NCI-H1436 (cell line): ENCODE results near the gene TMEM255B.
"Not testable (repeated sequence)": the region's sequence is repeated elsewhere in the genome, so short reads cannot be mapped to it uniquely, and the experiment has no call there.

Source experiments
- DNase-seq: peaks from one replicate; lab custom pipeline; 2025; lab: John Stamatoyannopoulos, UW

The TMEM255B gene

DNA sequence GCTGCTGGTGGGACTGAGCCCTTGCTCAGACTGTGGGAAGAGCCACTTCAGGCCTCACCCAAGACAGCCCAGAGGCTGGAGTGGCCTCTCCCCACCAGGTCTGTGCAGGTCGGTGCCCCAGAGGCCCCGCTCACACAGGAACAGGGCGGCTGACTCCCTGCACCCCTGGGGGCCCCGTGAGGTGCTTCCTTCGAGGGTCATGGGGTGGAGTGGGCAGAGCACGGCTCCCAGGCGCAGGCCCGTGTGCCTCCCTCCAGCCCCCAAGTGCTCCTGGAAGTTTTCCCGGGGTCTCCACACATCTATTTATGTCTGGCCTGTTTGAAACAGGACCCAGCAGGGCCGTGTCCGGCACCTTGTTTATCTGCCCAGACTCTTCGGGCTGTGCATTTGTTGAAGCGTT, 9.5 kb upstream of the TMEM255B start:
- no peak for DNase-seq

DNA sequence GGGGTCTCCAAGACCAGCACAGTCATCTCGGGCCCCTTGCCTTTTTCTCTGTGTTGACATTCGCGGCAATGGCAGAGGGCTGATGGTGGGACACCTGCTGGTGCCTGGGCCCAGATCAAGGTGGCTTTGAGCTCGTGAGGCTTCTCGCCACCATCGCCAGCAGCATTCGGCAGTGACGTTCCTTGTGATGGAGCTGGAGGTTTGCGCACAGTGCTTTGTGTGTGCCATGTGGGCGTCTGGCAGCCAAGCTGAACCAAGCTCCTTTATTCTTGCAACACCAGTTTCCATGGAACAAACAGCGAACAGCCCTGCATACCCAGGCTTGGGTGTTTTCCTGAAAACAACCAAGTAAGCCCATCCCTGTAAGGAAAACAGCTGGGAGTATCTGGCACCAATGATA, 9.1 kb upstream of the TMEM255B start:
- no peak for DNase-seq

GRCh38 chr13:113750554-113751399, 8.2 kb upstream of the TMEM255B start:
- DNase-seq = no peak

DNA sequence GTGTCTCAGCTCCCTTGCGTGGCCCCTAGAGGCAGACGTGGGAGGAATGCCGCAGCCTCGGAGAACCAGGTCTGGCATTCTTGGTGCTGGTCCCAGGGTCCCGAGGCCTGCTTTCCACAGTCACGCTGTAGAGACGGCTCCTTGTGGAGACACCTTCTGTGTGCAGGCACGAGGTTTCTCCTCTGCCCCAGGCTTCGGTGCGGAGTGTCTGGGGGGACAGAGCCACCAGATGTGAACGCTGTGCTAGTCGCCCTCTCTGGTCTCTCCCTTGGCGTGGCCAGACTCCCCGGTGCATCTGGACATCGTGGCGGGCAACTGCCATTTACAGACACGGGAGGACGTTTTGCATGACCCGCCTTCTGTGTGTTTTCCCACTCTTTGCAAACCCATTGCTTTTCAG, 7.5 kb upstream of the TMEM255B start:
- DNase-seq = no peak

DNA sequence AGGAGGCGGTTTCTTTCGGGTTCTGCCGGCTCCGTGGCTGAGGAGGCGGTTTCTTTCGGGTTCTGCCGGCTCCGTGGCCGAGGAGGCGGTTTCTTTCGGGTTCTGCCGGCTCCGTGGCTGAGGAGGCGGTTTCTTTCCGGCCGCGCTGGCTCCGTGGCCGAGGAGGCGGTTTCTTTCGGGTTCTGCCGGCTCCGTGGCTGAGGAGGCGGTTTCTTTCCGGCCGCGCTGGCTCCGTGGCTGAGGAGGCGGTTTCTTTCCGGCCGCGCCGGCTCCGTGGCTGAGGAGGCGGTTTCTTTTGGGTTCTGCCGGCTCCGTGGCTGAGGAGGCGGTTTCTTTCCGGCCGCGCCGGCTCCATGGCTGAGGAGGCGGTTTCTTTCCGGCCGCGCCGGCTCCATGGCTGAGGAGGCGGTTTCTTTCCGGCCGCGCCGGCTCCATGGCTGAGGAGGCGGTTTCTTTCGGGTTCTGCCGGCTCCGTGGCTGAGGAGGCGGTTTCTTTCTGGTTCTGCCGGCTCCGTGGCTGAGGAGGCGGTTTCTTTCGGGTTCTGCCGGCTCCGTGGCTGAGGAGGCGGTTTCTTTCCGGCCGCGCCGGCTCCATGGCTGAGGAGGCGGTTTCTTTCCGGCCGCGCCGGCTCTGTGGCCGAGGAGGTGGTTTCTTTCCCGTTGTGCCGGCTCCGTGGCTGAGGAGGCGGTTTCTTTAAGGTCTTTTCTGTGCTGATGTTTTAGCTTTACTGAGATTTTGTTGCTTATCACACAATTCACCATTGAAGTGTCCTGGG, 6.6 kb upstream of the TMEM255B start:
- DNase-seq = not testable (repeated sequence)

- no peak for DNase-seq
Observed at GRCh38 chr13:113753171-113753570, 5.9 kb upstream of the TMEM255B start.

GRCh38 chr13:113754242-113754641, 4.8 kb upstream of the TMEM255B start:
- no peak for DNase-seq

GRCh38 chr13:113754691-113755090, 4.3 kb upstream of the TMEM255B start:
- no peak for DNase-seq

DNA sequence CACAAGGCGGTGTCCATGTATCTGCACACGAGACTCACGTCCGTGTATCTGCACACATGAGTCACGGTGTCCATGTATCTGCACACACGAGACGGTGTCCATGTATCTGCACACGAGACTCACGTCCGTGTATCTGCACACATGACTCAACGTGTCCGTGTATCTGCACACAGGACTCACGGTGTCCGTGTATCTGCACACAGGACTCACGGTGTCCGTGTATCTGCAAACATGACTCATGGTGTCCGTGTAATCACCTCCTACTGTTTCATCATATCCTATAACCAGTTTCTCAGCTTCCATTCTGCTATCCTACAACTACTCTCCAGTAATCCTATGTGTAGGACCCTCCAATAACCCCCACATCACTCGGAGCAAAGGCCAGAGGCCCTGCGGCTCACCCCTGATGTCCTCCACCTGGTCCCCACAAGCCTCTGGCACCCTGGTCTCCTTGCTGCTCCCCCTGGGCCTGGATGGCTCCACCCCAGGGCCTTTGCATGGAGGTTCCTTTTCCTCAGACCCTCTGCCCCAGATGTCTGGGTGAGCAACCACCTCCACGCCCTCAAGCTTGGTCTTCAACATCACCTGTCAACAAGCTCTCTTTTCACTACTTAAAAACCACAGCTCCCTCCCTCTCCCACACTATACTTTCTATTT, 2.5 kb upstream of the TMEM255B start:
- DNase-seq = no peak

GRCh38 chr13:113759525-113760137, 605 bp downstream of the TMEM255B start:
- DNase-seq = no peak

DNA sequence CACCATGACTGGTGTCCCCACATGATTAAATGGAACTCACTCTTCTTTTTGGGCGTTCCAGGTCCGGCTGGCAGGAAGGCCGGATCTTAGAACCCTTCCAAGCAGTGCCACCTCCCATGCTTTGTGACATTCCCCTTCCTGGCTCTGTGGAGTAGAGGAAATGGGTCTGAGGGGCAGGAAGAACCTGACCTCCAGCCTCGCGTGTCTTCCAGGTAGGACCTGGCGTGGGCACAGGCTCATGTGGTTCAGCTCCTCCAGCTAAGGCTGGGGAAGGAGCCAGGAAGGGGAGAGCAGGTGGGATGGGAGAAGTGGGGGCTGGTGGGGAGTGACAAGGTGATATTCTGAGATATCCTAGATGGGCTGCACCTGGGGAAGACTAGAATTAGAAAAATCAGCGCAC, 2.1 kb downstream of the TMEM255B start:
- no peak for DNase-seq

DNA sequence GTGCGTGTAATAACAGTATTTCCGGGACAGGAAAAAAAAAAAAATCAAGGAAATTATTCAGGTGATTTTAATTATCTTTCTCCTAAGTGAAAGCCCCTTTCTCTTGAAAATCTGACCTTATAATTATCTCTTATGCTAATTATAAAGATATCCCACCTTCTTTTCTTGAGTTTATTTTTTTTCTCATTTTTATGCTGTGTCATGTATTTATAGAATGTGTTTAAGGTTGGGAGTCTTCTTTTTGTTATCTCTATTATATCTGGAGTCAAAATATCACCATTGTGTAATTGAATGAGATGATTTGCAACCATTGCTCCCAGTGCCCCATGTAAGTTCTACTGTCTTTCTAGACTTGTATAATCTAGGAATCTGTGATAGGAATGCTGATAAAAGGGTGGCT, 3.0 kb downstream of the TMEM255B start:
- no peak for DNase-seq

DNA sequence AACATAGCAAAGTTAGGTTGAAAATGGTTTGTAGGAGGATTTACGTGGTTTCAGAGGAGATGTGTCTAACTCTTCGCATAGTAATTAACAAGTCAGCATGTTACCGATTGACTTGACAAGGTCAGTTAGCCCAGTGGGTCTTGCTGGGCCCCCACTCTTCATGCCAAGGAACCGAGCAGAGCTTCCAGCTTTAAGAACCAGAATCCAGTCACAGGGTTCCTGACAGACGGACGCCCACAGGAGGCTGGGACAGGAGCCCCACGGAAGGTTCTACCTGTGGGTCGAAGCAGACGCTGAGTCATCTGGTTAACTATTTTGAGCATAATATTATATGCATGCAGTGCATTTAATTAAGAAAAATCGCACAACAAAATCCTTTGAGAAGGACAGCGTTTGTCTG, 3.5 kb downstream of the TMEM255B start:
- no peak for DNase-seq

- DNase-seq = no peak
Observed at GRCh38 chr13:113763254-113763653, 4.2 kb downstream of the TMEM255B start.

GRCh38 chr13:113763961-113764792, 5.2 kb downstream of the TMEM255B start:
- no peak for DNase-seq

GRCh38 chr13:113764793-113765563, 6.0 kb downstream of the TMEM255B start:
- DNase-seq = no peak

GRCh38 chr13:113765564-113765910, 6.5 kb downstream of the TMEM255B start:
- DNase-seq = no peak

- DNase-seq = no peak
Observed at GRCh38 chr13:113766035-113766800, 7.2 kb downstream of the TMEM255B start.

GRCh38 chr13:113767366-113767765, 8.3 kb downstream of the TMEM255B start:
- no peak for DNase-seq
